ENCODE measurements around the gene COQ4. TPM values are rescaled to one million over a fixed set of nuclear protein-coding genes. Genes with fewer than 3 reads are reported as not detected.

COQ4 gene
- total and polyA plus RNA-seq, 2 of the 8 experiments (the other 6 are each of a cell fraction or from before 2014, with no cell fraction given) = 32.3 to 58.8 TPM

DNA sequence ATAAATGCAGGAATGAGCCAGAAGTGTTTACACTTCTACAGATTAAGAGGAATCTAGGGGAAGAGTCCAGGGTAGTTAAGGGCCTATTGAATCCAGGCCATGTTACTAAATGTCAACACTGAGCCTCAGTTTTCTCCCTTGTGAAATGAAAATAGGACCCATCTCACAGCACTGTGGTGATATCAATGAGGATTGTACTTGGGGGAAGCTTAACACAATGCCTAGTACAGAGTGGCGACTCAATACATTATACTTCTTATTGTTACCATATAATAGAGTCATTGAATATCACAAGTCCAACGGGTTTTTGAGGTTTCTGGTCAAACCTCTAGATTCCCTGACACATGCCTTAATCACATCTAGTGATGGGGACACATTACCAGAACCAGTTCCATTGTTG, 5.0 kb upstream of the COQ4 start:
- no peak overlapping the region for H3K56ac ChIP-seq (replicated peaks; ENCODE audit: insufficient read length, low read depth, low read length)
- FAIRE-seq = no peak
- ChIA-PET CTCF (ENCODE audit: partially characterized antibody) (interaction anchor here (1.1 kb wide), 1 partner anchor 24 kb away, joined by 3 read pairs; no protein-coding TSS in a partner anchor), POLR2A (ENCODE audit: partially characterized antibody) (interaction anchor here (1.3 to 1.5 kb wide), 2 partner anchors 9 to 11 kb away, joined by 3 to 4 read pairs; no protein-coding TSS in a partner anchor)
- no peak overlapping the region for H2BK120ac ChIP-seq (replicated peaks; ENCODE audit: low read depth, low read length)
- WGBS, 2 experiments (ENCODE audit: extremely low coverage in 1 of 2, insufficient coverage in 1 of 2, insufficient read length in 1 of 2, insufficient replicate concordance in 2 of 2, low coverage in 1 of 2, low lambda C conversion rate in 2 of 2, missing lambda C conversion rate in 1 of 2) = 87% methylated on average over 2 of the region's 2 CpGs; no CpG with 5 or more reads in 1 of the 2 experiments
- 0 out of 2 replicates have a peak, but pooled peaks cover 2% of the 10 kb centered on the region for H3K23me2 ChIP-seq (ENCODE audit: low read depth, low read length)
- no peak overlapping the region for H3K18ac ChIP-seq (ENCODE audit: extremely low read depth, low read length)
- H3K4me1 ChIP-seq (replicated peaks in 1 of 4; ENCODE audit: control insufficient read depth in 3 of 4, insufficient read depth in 4 of 4, low read length in 3 of 4) = no peaks in the 10 kb centered on the region; a peak in 2 of 7 replicates
- no peaks in the 10 kb centered on the region for H3K27me3 ChIP-seq (replicated peaks in 1 of 4; ENCODE audit: control insufficient read depth in 3 of 4, extremely low read depth in 1 of 4, insufficient read depth in 3 of 4, low read length in 3 of 4)
- no peak overlapping the region for H3K9ac ChIP-seq (replicated peaks in 1 of 4; ENCODE audit: extremely low read depth in 1 of 4, low read depth in 3 of 4, low read length in 3 of 4)
- peaks cover 0 to 13% of the 10 kb centered on the region in 2 experiments; a peak in 2 of 4 replicates for H3K79me2 ChIP-seq (ENCODE audit: control insufficient read depth in 1 of 2, insufficient read depth in 2 of 2, low read length in 2 of 2)
- H4K20me1 ChIP-seq (replicated peaks in 1 of 2; ENCODE audit: control insufficient read depth in 1 of 2, insufficient read depth in 2 of 2, low read length in 2 of 2) = no peaks in the 10 kb centered on the region
- no peak overlapping the region for H2BK15ac ChIP-seq (ENCODE audit: low read length)
- no peak overlapping the region for H3K14ac ChIP-seq (ENCODE audit: insufficient read length)
- H3K4me2 ChIP-seq (ENCODE audit: insufficient read depth in 1 of 2, low read depth in 2 of 2, low read length in 2 of 2) = no peak overlapping the region
- no peak overlapping the region for H2BK20ac ChIP-seq (ENCODE audit: low read length)
- no peaks in the 10 kb centered on the region for H3K9me3 ChIP-seq (ENCODE audit: insufficient read depth in 2 of 2, low read depth in 1 of 2, low read length in 1 of 2)
- H3K23ac ChIP-seq (ENCODE audit: insufficient read length) = no peak overlapping the region
- DNase-seq (ENCODE audit: low read depth in 1 of 2, low spot score in 2 of 2) = no peak
- no peak overlapping the region for H3K4ac ChIP-seq (replicated peaks; ENCODE audit: insufficient read length, low read depth, low read length)
- H3K79me1 ChIP-seq (ENCODE audit: low read depth, low read length) = peaks cover 4% of the 10 kb centered on the region; the same call in 1 of the 2 replicates
- H4K8ac ChIP-seq (ENCODE audit: extremely low read depth, insufficient read depth, low read length) = no peak overlapping the region
- H3K36me3 ChIP-seq (ENCODE audit: control insufficient read depth in 2 of 4, insufficient read depth in 4 of 4, low read length in 3 of 4) = peaks cover 0 to 32% (median 25%) of the 10 kb centered on the region in 4 experiments; a peak in 7 of 8 replicates
- no peak overlapping the region for H2BK5ac ChIP-seq (ENCODE audit: low read depth, low read length)
- H3K4me3 ChIP-seq (ENCODE audit: extremely low read depth in 1 of 4, insufficient read depth in 2 of 4, low read depth in 3 of 4, low read length in 4 of 4) = no peak overlapping the region
- no peak overlapping the region for H2BK12ac ChIP-seq (ENCODE audit: low read depth, low read length)
- H3K27ac ChIP-seq (ENCODE audit: low read depth, low read length) = no peak overlapping the region
- H4K91ac ChIP-seq (replicated peaks; ENCODE audit: insufficient read length, low read length) = no peak overlapping the region
- H4K5ac ChIP-seq (ENCODE audit: insufficient read length, low read depth, low read length) = no peak overlapping the region
- H2AK5ac ChIP-seq (ENCODE audit: low read depth, low read length) = no peak overlapping the region
- no peak overlapping the region for H2AFZ ChIP-seq (ENCODE audit: low read length)
- TF ChIP-seq MAFK (IDR thresholded peaks at IDR 0.05; ENCODE audit: low read depth, low read length) = no peak
- no peak for TF ChIP-seq BACH1 (IDR thresholded peaks at IDR 0.05; ENCODE audit: low read length)
- TF ChIP-seq ASH2L (IDR thresholded peaks at IDR 0.05; ENCODE audit: low read length) = no peak
- TF ChIP-seq CTBP2 (IDR thresholded peaks at IDR 0.05; ENCODE audit: borderline replicate concordance, insufficient read depth, insufficient read length, low read length) = no peak
- TF ChIP-seq TEAD4 (IDR thresholded peaks at IDR 0.05; ENCODE audit: low read depth, low read length) = no peak
- no peak for TF ChIP-seq POLR2AphosphoS5 (IDR thresholded peaks at IDR 0.05; ENCODE audit: low read depth, low read length)
- TF ChIP-seq RAD21 (IDR thresholded peaks at IDR 0.05 in 1 of 2, conservative IDR thresholded peaks at IDR 0.05 in 1 of 2; ENCODE audit: low read depth in 2 of 2, low read length in 2 of 2) = no peak
- TF ChIP-seq GABPA (IDR thresholded peaks at IDR 0.05; ENCODE audit: borderline replicate concordance, insufficient read depth, low read length) = no peak
- no peak for TF ChIP-seq FOSL1 (IDR thresholded peaks at IDR 0.05; ENCODE audit: insufficient read depth, low read depth, low read length)
- TF ChIP-seq HDAC6 (IDR thresholded peaks at IDR 0.05; ENCODE audit: low read depth, low read length) = no peak
- no peak for TF ChIP-seq HDAC2 (IDR thresholded peaks at IDR 0.05; ENCODE audit: borderline replicate concordance in 1 of 2, low read depth in 2 of 2, low read length in 2 of 2)
- TF ChIP-seq SP2 (IDR thresholded peaks at IDR 0.05; ENCODE audit: low read length) = no peak
- TF ChIP-seq SAP30 (IDR thresholded peaks at IDR 0.05; ENCODE audit: insufficient read depth, insufficient replicate concordance, low read length) = no peak
